ENCODE results near the gene OTUD7B.

- no peak for TF ChIP-seq EP300 (IDR thresholded peaks at IDR 0.05; ENCODE audit: borderline replicate concordance)
- no peak for TF ChIP-seq CEBPB (IDR thresholded peaks at IDR 0.05)
- TF ChIP-seq MAX (IDR thresholded peaks at IDR 0.05), result no peak
- no peak for TF ChIP-seq REST (IDR thresholded peaks at IDR 0.05; ENCODE audit: low read depth)
- no peak for TF ChIP-seq YY1 (IDR thresholded peaks at IDR 0.05; ENCODE audit: low read depth)
- no peak for TF ChIP-seq CREB1 (IDR thresholded peaks at IDR 0.05; ENCODE audit: low read depth)
- no peak for TF ChIP-seq TEAD4 (IDR thresholded peaks at IDR 0.05)
- no peak for TF ChIP-seq TAF1 (IDR thresholded peaks at IDR 0.05; ENCODE audit: low read depth)
- TF ChIP-seq RAD21 (IDR thresholded peaks at IDR 0.05; ENCODE audit: low read depth), result no peak
- TF ChIP-seq FOXM1 (IDR thresholded peaks at IDR 0.05; ENCODE audit: borderline replicate concordance, low read depth), result no peak
- TF ChIP-seq EGR1 (IDR thresholded peaks at IDR 0.05), result no peak
- no peak for TF ChIP-seq TCF12 (IDR thresholded peaks at IDR 0.05; ENCODE audit: low read depth)
These were observed 84.8 kb downstream of the OTUD7B start for GRCh38 chr1:149925751-149926150.

All from Ishikawa (cell line).